HepG2 (cell line): ENCODE data around the gene SCRT2. TPM values are rescaled to one million over a fixed set of nuclear protein-coding genes. Genes with fewer than 3 reads are reported as not detected.
A peak's percentile ranks its signal among the peaks of the same experiment; 100 is the strongest.

ENCODE experiments used
- CENPX ChIP-seq: sonication (generic); formaldehyde crosslinking; IDR thresholded peaks from 2 replicates; pipeline ENCODE4 v1.9.0; 2021; ENCODE audit warnings: mild to moderate bottlenecking, missing genetic modification reagents, moderate library complexity
- ERF ChIP-seq: IDR thresholded peaks from 2 replicates; pipeline ENCODE4 v1.6.1; 2018; ENCODE audit warnings: missing biosample characterization, missing genetic modification reagents
- FOXA1 ChIP-seq, 2 experiments: fragments of 450-650 bp in 1 of 2; sonication (generic) in 1 of 2; formaldehyde crosslinking in 1 of 2; IDR thresholded peaks; 2 replicates each; pipeline versions ENCODE4 v1.4.0 to v1.6.1; 2016 to 2020; ENCODE audit warnings: missing genetic modification reagents in 1 of 2
- KDM4B ChIP-seq: sonication (generic); formaldehyde crosslinking; IDR thresholded peaks from 2 replicates; pipeline ENCODE4 v1.4.0; 2020; ENCODE audit warnings: missing genetic modification reagents
- MAZ ChIP-seq, 2 experiments: sonication (generic) in 1 of 2; formaldehyde crosslinking in 1 of 2; IDR thresholded peaks; 2 replicates each; pipeline versions ENCODE4 v1.5.0 to v1.6.1; 2012 to 2020; ENCODE audit warnings: low read depth in 2 of 2, mild to moderate bottlenecking in 2 of 2, borderline replicate concordance in 1 of 2, improper control_type of control experiment in 1 of 2, low read length in 1 of 2, missing genetic modification reagents in 1 of 2, moderate library complexity in 1 of 2
- MEIS1 ChIP-seq: sonication (generic); formaldehyde crosslinking; IDR thresholded peaks from 2 replicates; pipeline ENCODE4 v1.9.0; 2021; ENCODE audit warnings: mild to moderate bottlenecking, missing genetic modification reagents, moderate library complexity, borderline replicate concordance
- NR2C2 ChIP-seq: sonication (generic); formaldehyde crosslinking; IDR thresholded peaks from 2 replicates; pipeline ENCODE4 v1.4.0; 2020; ENCODE audit warnings: missing genetic modification reagents, mild to moderate bottlenecking, moderate library complexity, borderline replicate concordance
- POLR2AphosphoS5 ChIP-seq: IDR thresholded peaks from 2 replicates; pipeline ENCODE4 v1.6.1; 2012; ENCODE audit warnings: low read depth, low read length
- RXRA ChIP-seq: sonication (generic); formaldehyde crosslinking; IDR thresholded peaks from 2 replicates; pipeline ENCODE4 v1.5.1; 2020; ENCODE audit warnings: missing genetic modification reagents
- SMAD9 ChIP-seq: sonication (generic); formaldehyde crosslinking; IDR thresholded peaks from 2 replicates; pipeline ENCODE4 v1.5.1; 2020; ENCODE audit warnings: mild to moderate bottlenecking, missing genetic modification reagents
- SNAPC4 ChIP-seq: sonication (generic); formaldehyde crosslinking; IDR thresholded peaks from 2 replicates; pipeline ENCODE4 v1.4.0; 2020; ENCODE audit warnings: mild to moderate bottlenecking, missing genetic modification reagents
- ZBTB43 ChIP-seq: sonication (generic); formaldehyde crosslinking; conservative IDR thresholded peaks from 2 replicates; pipeline ENCODE4 v1.4.0; 2020; ENCODE audit warnings: missing genetic modification reagents
- ZFYVE20 ChIP-seq: sonication (generic); formaldehyde crosslinking; IDR thresholded peaks from 2 replicates; pipeline ENCODE4 v1.8.0; 2023; ENCODE audit warnings: low read depth, mild to moderate bottlenecking, moderate library complexity, missing genetic modification reagents, borderline replicate concordance
- ZNF225 ChIP-seq: sonication (generic); formaldehyde crosslinking; IDR thresholded peaks from 2 replicates; pipeline ENCODE4 v1.4.0; 2020; ENCODE audit warnings: mild to moderate bottlenecking, missing genetic modification reagents
- ZNF292 ChIP-seq: sonication (generic); formaldehyde crosslinking; IDR thresholded peaks from 2 replicates; pipeline ENCODE4 v1.8.1; 2022; ENCODE audit warnings: mild to moderate bottlenecking, low read depth, missing genetic modification reagents, borderline replicate concordance
- ZNF33A ChIP-seq: sonication (generic); formaldehyde crosslinking; IDR thresholded peaks from 2 replicates; pipeline ENCODE4 v1.5.1; 2020; ENCODE audit warnings: missing genetic modification reagents, mild to moderate bottlenecking, moderate library complexity, borderline replicate concordance
- ZNF446 ChIP-seq: sonication (generic); formaldehyde crosslinking; IDR thresholded peaks from 2 replicates; pipeline ENCODE4 v1.5.0; 2020; ENCODE audit warnings: mild to moderate bottlenecking, missing genetic modification reagents
- ZNF629 ChIP-seq: sonication (generic); formaldehyde crosslinking; conservative IDR thresholded peaks from 2 replicates; pipeline ENCODE4 v1.5.0; 2020; ENCODE audit warnings: missing genetic modification reagents
- ZNF792 ChIP-seq: IDR thresholded peaks from 2 replicates; pipeline ENCODE4 v1.6.1; 2016
- ZNF878 ChIP-seq: sonication (generic); formaldehyde crosslinking; IDR thresholded peaks from 2 replicates; pipeline ENCODE4 v1.8.1; 2023; ENCODE audit warnings: mild to moderate bottlenecking, missing genetic modification reagents, moderate library complexity
- polyA plus RNA-seq, 8 experiments: library from polyadenylated mRNA; depleted of rRNA in 3 of 8; stranded (reverse) in 7 of 8; unstranded in 1 of 8; fragments of >200 nt; fragmentation: Illumina TruSeq in 4 of 8; extraction: Trizol in 4 of 8; gene quantifications; 2 replicates each; pipeline versions ENCODE4 v1.2.1 to v1.2.3, GENCODE V29; 2011 to 2016; ENCODE audit warnings: low read depth in 4 of 8, missing spikeins in 1 of 8, mixed read lengths in 1 of 8; ENCODE audit not compliant: insufficient read depth in 1 of 8
- total RNA-seq, 5 experiments: library from RNA; depleted of rRNA; stranded (reverse); fragments of >200 nt; fragmentation: Illumina TruSeq; extraction: Trizol; gene quantifications; 2 replicates each; pipeline ENCODE4 v1.2.3, GENCODE V29; 2016; ENCODE audit warnings: low read depth in 1 of 5

The SCRT2 gene
- total and polyA plus RNA-seq, 2 of the 13 experiments (the other 11 are each of a cell fraction or from before 2014, with no cell fraction given), result not detected

- TF ChIP-seq ZNF878 (CRISPR knock-in tag) (no peak), MAZ (IDR thresholded peaks at IDR 0.05; ENCODE audit: borderline replicate concordance, low read depth, low read length) (peak; percentile 26; the same call in 1 of the 2 replicates), MAZ (CRISPR knock-in tag; IDR thresholded peaks at IDR 0.05; ENCODE audit: low read depth) (no peak), SMAD9 (CRISPR knock-in tag) (no peak), MEIS1 (no peak; the same call in 1 of the 2 replicates), ZNF225 (CRISPR knock-in tag) (no peak), KDM4B (CRISPR knock-in tag) (no peak), SNAPC4 (CRISPR knock-in tag) (no peak), ZFYVE20 (CRISPR knock-in tag) (no peak), NR2C2 (CRISPR knock-in tag) (peak; percentile 88), ZNF792 (CRISPR knock-in tag) (no peak), POLR2AphosphoS5 (peak; percentile 9; the same call in 1 of the 2 replicates), RXRA (CRISPR knock-in tag) (peak; percentile 88; the same call in 1 of the 2 replicates), ZNF292 (CRISPR knock-in tag) (no peak), ZBTB43 (CRISPR knock-in tag) (no peak), ZNF629 (CRISPR knock-in tag) (no peak), ERF (CRISPR knock-in tag) (no peak), ZNF33A (CRISPR knock-in tag) (no peak), CENPX (CRISPR knock-in tag) (no peak), ZNF446 (CRISPR knock-in tag) (no peak), FOXA1 (IDR thresholded peaks at IDR 0.05) (no peak), FOXA1 (CRISPR knock-in tag; IDR thresholded peaks at IDR 0.05) (peak; percentile 45)
Observed at GRCh38 chr20:646107-646867, 29.3 kb downstream of the SCRT2 start (continued).
